Fibroblast of villous mesenchyme (primary cell): ENCODE measurements around the gene SRR. TPM values are rescaled to one million over a fixed set of nuclear protein-coding genes. Genes with fewer than 3 reads are reported as not detected.
"Not testable (repeated sequence)": the region's sequence is repeated elsewhere in the genome, so short reads cannot be mapped to it uniquely, and the experiment has no call there.

ENCODE experiments used
- DNase-seq: peaks from one replicate; pipeline ENCODE4 v3.0.0-alpha.2; 2010; ENCODE audit warnings: low read depth
- H3K4me3 ChIP-seq: 2 replicates; pipeline ENCODE4 v1.5.1; 2011; ENCODE audit warnings: low read depth, mild to moderate bottlenecking, low read length
- total RNA-seq: library from RNA; depleted of rRNA; stranded (reverse); fragments of >200 nt; gene quantifications from 2 replicates; pipeline ENCODE4 v1.2.3, GENCODE V29; 2012
- TF ChIP-seq, protein P1 (sequence below): IDR thresholded peaks from 2 replicates; pipeline ENCODE4 v1.5.1; 2012; ENCODE audit warnings: low read depth, mild to moderate bottlenecking, low read length; ENCODE audit not compliant: insufficient read depth

The SRR gene
- total RNA-seq, 1 donor = 35.0 TPM

DNA sequence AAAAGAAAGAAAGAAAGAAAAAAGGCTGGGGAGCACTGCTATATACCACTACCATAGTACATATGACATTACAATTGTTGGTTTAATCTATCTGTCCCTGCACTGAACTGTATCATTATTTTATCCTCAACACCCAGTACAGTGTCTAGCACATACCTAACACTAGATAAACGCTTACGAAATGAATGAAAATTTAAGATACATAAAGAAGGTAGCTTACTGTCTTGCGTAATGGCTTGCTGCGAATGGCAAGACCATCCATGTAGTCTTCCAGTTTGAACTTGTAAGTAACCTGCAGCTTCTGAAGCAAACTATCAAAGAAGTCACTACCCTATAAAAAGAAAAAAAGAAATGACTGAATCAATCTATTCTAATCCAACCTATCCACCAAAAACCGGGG is 6.7 kb upstream of the SRR start:
- TF ChIP-seq, protein P1, sequence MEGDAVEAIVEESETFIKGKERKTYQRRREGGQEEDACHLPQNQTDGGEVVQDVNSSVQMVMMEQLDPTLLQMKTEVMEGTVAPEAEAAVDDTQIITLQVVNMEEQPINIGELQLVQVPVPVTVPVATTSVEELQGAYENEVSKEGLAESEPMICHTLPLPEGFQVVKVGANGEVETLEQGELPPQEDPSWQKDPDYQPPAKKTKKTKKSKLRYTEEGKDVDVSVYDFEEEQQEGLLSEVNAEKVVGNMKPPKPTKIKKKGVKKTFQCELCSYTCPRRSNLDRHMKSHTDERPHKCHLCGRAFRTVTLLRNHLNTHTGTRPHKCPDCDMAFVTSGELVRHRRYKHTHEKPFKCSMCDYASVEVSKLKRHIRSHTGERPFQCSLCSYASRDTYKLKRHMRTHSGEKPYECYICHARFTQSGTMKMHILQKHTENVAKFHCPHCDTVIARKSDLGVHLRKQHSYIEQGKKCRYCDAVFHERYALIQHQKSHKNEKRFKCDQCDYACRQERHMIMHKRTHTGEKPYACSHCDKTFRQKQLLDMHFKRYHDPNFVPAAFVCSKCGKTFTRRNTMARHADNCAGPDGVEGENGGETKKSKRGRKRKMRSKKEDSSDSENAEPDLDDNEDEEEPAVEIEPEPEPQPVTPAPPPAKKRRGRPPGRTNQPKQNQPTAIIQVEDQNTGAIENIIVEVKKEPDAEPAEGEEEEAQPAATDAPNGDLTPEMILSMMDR = no peak

GRCh38 chr17:2299136-2299535 is 4.6 kb upstream of the SRR start:
- TF ChIP-seq, protein P1 = no peak
- H3K4me3 ChIP-seq = no peak overlapping the region
- DNase-seq = no peak

More for the DNA sequence above, 6.7 kb upstream of the SRR start:
- no peak for DNase-seq
- H3K4me3 ChIP-seq = no peak overlapping the region

DNA sequence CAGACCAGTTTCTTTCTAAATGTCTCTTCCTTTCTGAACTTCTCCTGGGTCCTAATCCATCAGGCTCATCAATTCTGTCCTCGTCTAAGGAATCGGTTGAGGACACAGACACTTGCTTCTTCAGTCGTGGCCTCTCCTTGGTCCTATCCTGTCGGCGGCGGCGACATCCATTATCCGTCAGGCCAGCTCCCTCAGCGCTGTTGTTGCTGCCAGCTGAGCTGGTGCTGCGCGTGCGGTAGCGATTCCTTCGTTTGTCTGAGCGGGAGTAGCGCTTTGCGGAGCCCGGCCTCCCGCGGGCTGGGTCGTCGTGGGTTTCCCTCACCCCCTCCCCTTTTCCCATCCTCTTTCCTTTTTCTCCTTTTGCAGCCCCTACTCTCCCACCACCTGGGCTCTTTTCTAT is 4.0 kb upstream of the SRR start:
- TF ChIP-seq, protein P1 = no peak
- no peak overlapping the region for H3K4me3 ChIP-seq
- no peak for DNase-seq

- no peak for DNase-seq
- TF ChIP-seq, protein P1 = no peak
- H3K4me3 ChIP-seq = peak overlapping the region; percentile 93
Observed at GRCh38 chr17:2302778-2303203, 959 bp upstream of the SRR start.

GRCh38 chr17:2304931-2305330 is 1.2 kb downstream of the SRR start:
- DNase-seq = no peak
- TF ChIP-seq, protein P1 = no peak
- no peak overlapping the region for H3K4me3 ChIP-seq

- no peak overlapping the region for H3K4me3 ChIP-seq
- TF ChIP-seq, protein P1 = no peak
Observed at GRCh38 chr17:2309338-2310154, 5.8 kb downstream of the SRR start.

DNA sequence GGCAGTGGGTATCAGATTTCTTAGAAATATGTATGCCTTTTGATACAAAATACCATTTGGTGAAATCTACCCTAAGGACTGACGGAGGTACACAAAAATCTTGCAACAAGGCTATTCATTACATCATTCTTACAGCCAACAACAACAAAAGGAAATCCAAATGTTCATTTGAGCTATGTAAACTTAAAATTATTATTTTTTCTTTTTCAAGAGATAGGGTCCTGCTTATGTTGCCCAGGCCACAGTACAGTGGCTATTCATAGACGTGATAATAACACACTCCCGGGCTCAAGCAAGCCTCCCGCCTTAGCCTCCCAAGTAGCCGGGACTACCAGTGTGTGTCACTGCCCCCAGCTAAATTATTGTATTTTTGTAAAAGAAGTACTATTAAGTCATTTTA is 9.0 kb downstream of the SRR start:
- no peak overlapping the region for H3K4me3 ChIP-seq
- no peak for DNase-seq
- TF ChIP-seq, protein P1 = no peak

More at GRCh38 chr17:2309338-2310154, 5.8 kb downstream of the SRR start:
- peak; percentile 87 for DNase-seq

GRCh38 chr17:2316916-2317205 is 13.1 kb downstream of the SRR start:
- not testable (repeated sequence) for H3K4me3 ChIP-seq
- DNase-seq = peak; percentile 55
